PC-3 (cell line): ENCODE results near the gene TMEM178B.

Experiments
- EZH2 ChIP-seq: fragments of 300-600 bp; sonication (generic); IDR thresholded peaks from one replicate; pipeline ENCODE4 v1.6.1; 2017; ENCODE audit warnings: antibody characterized with exemption, mild to moderate bottlenecking, low read length; ENCODE audit not compliant: unreplicated experiment
- TF ChIP-seq, protein P1 (sequence below): fragments of 300-600 bp; sonication (generic); conservative IDR thresholded peaks from 2 replicates; pipeline ENCODE4 v1.5.1; 2017; ENCODE audit warnings: antibody characterized with exemption, low read depth, mild to moderate bottlenecking, low read length

DNA sequence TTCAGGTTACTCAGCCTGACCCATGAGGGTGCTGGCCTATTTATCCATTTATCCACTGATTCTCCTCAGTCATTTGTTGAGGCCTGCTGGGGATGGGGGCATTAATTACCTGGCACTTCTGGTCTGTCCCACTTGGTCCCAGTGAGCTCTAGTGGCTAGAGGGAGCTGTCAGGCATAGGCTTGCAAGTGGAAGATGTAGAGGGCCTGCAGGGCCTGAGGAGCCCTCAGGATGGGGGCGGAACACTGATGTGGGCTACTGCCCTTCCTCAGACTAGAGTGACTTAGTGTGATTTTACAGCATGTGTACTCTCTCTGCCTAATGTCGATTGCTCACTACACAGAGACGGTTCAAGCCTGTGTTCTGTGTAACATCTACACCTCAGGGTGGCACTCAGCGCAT lies 45.3 kb downstream of the TMEM178B start:
- TF ChIP-seq, protein P1, sequence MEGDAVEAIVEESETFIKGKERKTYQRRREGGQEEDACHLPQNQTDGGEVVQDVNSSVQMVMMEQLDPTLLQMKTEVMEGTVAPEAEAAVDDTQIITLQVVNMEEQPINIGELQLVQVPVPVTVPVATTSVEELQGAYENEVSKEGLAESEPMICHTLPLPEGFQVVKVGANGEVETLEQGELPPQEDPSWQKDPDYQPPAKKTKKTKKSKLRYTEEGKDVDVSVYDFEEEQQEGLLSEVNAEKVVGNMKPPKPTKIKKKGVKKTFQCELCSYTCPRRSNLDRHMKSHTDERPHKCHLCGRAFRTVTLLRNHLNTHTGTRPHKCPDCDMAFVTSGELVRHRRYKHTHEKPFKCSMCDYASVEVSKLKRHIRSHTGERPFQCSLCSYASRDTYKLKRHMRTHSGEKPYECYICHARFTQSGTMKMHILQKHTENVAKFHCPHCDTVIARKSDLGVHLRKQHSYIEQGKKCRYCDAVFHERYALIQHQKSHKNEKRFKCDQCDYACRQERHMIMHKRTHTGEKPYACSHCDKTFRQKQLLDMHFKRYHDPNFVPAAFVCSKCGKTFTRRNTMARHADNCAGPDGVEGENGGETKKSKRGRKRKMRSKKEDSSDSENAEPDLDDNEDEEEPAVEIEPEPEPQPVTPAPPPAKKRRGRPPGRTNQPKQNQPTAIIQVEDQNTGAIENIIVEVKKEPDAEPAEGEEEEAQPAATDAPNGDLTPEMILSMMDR, result no peak
- no peak for TF ChIP-seq EZH2
